Left hindlimb (tissue), 1 donor: ENCODE measurements around the gene PTPRR.

Source experiments
- DNase-seq: peaks from one replicate; pipeline ENCODE4 v3.0.0-alpha.2; 2018

PTPRR gene

GRCh38 chr12:70590051-70590450 is 330.5 kb downstream of the PTPRR start:
- DNase-seq, result peak; percentile 60
